ENCODE results near the gene AFAP1. TPM values are rescaled to one million over a fixed set of nuclear protein-coding genes. Genes with fewer than 3 reads are reported as not detected.

AFAP1 gene
- total and polyA plus RNA-seq, 8 donors, result 23.6 to 31.4 (median 27.4) TPM

DNA sequence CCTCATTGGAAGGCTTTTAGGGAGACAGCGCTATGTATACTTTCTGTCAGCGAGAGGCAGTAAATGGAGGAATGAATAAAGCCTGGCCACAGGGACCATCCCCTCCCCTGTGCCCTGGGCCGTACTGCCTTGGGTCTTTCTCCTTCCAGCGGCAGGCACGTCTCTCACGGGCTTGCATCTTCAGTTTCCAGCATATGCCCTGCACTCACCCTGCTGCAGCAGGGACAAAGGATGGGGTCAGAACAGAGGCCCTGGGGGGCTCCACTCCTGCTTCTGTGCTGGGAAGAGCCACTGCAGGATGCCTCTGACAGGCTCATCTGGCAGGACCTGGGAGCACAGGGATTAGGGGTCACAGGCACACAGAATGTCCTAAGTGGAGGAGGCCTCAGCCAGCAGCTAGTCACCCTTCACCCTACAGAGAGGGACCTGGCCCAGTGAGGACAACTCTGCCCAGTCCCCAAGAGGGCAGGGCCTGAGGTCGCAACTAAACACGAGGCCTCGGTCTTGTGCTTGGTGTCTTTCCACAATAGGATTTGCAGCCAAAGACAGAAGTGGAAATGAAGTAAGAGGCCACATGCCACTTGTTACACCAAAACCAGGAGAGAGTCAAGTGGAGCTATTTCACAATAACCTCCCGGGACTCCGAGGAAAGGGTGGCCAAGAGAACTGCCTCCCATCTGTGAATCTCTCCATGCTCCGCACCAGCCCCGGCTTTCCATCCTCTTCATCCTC lies 150.8 kb downstream of the AFAP1 start:
- H3K4me1 ChIP-seq, result peaks cover 3 to 5% of the 10 kb centered on the region in 2 donors
- TF ChIP-seq, protein P1, sequence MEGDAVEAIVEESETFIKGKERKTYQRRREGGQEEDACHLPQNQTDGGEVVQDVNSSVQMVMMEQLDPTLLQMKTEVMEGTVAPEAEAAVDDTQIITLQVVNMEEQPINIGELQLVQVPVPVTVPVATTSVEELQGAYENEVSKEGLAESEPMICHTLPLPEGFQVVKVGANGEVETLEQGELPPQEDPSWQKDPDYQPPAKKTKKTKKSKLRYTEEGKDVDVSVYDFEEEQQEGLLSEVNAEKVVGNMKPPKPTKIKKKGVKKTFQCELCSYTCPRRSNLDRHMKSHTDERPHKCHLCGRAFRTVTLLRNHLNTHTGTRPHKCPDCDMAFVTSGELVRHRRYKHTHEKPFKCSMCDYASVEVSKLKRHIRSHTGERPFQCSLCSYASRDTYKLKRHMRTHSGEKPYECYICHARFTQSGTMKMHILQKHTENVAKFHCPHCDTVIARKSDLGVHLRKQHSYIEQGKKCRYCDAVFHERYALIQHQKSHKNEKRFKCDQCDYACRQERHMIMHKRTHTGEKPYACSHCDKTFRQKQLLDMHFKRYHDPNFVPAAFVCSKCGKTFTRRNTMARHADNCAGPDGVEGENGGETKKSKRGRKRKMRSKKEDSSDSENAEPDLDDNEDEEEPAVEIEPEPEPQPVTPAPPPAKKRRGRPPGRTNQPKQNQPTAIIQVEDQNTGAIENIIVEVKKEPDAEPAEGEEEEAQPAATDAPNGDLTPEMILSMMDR (IDR thresholded peaks at IDR 0.05), result no peak
- H3K27me3 ChIP-seq, result no peaks in the 10 kb centered on the region
- H3K4me3 ChIP-seq, result no peak overlapping the region
- intact Hi-C loops (cut with DNase I), result no loop called here
- peak overlapping the region; percentile 16 to 62 for H3K27ac ChIP-seq
- DNase-seq (peak in 2 of 4 donors; percentile 32 to 71), ATAC-seq (peak; percentile 91)
- peaks cover 0 to 13% of the 10 kb centered on the region in 2 donors for H3K36me3 ChIP-seq
- H3K9me3 ChIP-seq, result no peaks in the 10 kb centered on the region

DNA sequence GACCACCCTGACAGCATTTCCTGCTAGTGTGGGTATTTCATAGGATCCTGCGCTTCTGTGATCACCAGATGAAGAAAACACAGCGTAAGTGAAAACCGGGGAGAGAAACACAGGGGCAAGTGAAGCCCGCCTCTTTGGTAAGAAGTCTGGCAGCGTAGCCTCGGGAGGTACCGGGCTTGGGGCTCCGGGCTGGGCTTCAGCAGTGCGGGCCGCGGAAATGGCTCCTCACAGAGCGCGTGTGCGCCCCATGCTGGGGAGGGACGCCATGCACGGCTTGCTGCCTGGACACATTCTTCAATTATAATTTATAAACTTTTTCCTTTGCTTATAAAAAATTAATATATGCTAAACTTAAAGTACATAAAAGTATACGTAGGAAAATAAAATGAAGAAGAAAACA lies 151.5 kb downstream of the AFAP1 start:
- H3K36me3 ChIP-seq, result peaks cover 0 to 13% of the 10 kb centered on the region in 2 donors
- no peak overlapping the region for H3K4me3 ChIP-seq
- no peaks in the 10 kb centered on the region for H3K9me3 ChIP-seq
- no peak for DNase-seq
- H3K27ac ChIP-seq, result no peak overlapping the region
- intact Hi-C loops (cut with DNase I), result no loop called here
- TF ChIP-seq, protein P1 (IDR thresholded peaks at IDR 0.05), result no peak
- no peak for ATAC-seq
- peaks cover 3 to 5% of the 10 kb centered on the region in 2 donors for H3K4me1 ChIP-seq
- no peaks in the 10 kb centered on the region for H3K27me3 ChIP-seq

DNA sequence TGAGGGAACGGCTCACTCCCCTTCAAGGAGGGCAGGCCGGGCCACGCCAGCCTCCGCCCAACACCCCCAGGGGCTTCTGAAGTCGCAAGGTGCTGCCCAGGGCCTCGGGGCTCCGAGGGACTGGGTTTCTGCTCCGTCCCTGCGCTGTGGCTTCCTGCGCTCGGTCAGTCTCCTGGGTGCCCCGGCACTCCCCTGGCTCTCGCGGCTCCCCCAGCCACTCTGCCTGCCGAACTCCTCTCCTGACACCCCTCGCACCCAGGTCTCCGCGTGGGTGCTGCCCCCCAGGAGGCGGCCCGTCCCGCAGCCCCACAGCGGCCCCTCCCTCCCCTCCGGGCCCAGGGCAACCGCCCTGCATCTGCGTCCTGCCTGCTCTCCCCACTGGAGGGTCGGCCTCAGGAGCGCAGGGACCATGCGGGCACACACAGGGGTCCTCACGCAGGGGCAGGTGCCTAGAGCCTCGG lies 151.9 kb downstream of the AFAP1 start:
- DNase-seq (no peak), ATAC-seq (no peak)
- peaks cover 0 to 11% of the 10 kb centered on the region in 2 donors for H3K36me3 ChIP-seq
- no peak overlapping the region for H3K27ac ChIP-seq
- intact Hi-C loops (cut with DNase I), result no loop called here
- TF ChIP-seq, protein P1 (IDR thresholded peaks at IDR 0.05), result no peak
- peaks cover 3 to 5% of the 10 kb centered on the region in 2 donors for H3K4me1 ChIP-seq
- no peaks in the 10 kb centered on the region for H3K9me3 ChIP-seq
- no peaks in the 10 kb centered on the region for H3K27me3 ChIP-seq
- H3K4me3 ChIP-seq, result no peak overlapping the region

DNA sequence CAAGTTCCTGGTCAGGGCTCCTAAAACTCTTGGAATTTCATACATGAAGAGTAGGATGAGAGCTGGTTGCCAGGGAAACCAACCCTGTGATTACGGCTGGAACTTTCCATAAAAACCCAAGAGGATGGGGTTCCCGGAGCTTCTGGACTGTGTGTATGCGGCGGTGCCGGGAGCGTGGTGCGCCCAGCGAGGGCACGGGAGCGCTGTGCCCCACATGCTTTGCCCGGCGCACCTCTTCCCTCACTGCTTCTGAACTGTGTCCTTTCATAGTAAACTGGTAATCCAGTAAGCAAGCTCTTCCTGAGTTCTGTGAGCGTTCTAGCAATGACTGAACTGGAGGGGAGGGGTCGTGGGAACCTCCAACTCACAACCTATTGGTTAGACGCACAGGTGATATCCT lies 152.6 kb downstream of the AFAP1 start:
- DNase-seq (no peak), ATAC-seq (peak; percentile 8)
- TF ChIP-seq, protein P1 (IDR thresholded peaks at IDR 0.05), result no peak
- Histone ChIP-seq H3K4me3 (no peak overlapping the region), H3K4me1 (peaks cover 5 to 10% of the 10 kb centered on the region in 2 donors), H3K9me3 (no peaks in the 10 kb centered on the region), H3K27ac (no peak overlapping the region), H3K27me3 (no peaks in the 10 kb centered on the region), H3K36me3 (peaks cover 0 to 5% of the 10 kb centered on the region in 2 donors)
- intact Hi-C loops (cut with DNase I), result no loop called here

DNA sequence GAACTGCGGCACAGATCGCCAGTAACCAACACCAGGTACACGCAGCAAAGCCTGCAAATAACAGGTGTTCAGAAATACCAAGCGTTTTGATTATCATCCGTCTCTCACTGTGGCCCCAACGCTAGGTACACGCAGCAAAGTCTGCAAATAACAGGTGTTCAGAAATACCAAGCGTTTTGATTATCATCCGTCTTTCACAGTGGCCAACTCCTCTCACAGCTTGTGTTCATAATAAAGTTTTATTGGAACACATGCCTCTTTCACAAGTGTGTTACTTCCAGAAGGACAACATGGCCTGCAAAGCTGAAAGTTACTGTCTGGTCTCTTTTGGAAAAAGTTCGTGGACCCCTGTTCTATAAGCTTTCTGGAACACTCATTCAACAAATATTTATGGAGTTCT lies 153.1 kb downstream of the AFAP1 start:
- intact Hi-C loops (cut with DNase I), result no loop called here

More for the DNA sequence above, 153.1 kb downstream of the AFAP1 start:
- ATAC-seq, result no peak
- H3K9me3 ChIP-seq, result no peaks in the 10 kb centered on the region
- H3K4me3 ChIP-seq, result no peak overlapping the region
- H3K4me1 ChIP-seq, result peaks cover 9 to 15% of the 10 kb centered on the region in 2 donors
- TF ChIP-seq, protein P1 (IDR thresholded peaks at IDR 0.05), result no peak
- H3K36me3 ChIP-seq, result peaks cover 0 to 5% of the 10 kb centered on the region in 2 donors
- no peaks in the 10 kb centered on the region for H3K27me3 ChIP-seq
- no peak for DNase-seq
- no peak overlapping the region for H3K27ac ChIP-seq

All from left lung (tissue), 10 donors.